Esophagus squamous epithelium (tissue), 5 donors: ENCODE data around the gene PLA2G12A. TPM values are rescaled to one million over a fixed set of nuclear protein-coding genes. Genes with fewer than 3 reads are reported as not detected.

Source experiments
- DNase-seq: peaks from one replicate; lab custom pipeline; 2025; lab: John Stamatoyannopoulos, UW
- H3K27ac ChIP-seq, 4 donors: fragments of 200-600 bp; sonication (generic); one replicate each; pipeline ENCODE4 v1.5.1; 2016 to 2019; ENCODE audit warnings: mild to moderate bottlenecking in 1 of 4
- H3K27me3 ChIP-seq, 4 donors: fragments of 200-600 bp; sonication (generic); 1 replicate in 3 of 4; 2 replicates in 1 of 4; pipeline versions ENCODE4 v1.5.1 to v1.6.0; 2017 to 2021; ENCODE audit warnings: antibody characterized with exemption in 1 of 4
- H3K36me3 ChIP-seq, 3 donors: fragments of 200-600 bp; sonication (generic); one replicate each; pipeline ENCODE4 v1.5.1; 2016 to 2019
- H3K4me1 ChIP-seq, 3 donors: fragments of 200-600 bp; sonication (generic); one replicate each; pipeline ENCODE4 v1.5.1; 2017 to 2019
- H3K4me3 ChIP-seq, 4 donors: fragments of 200-600 bp; sonication (generic); 1 replicate in 3 of 4; 2 replicates in 1 of 4; pipeline ENCODE4 v1.5.1; 2016 to 2019; ENCODE audit warnings: mild to moderate bottlenecking in 2 of 4, moderate library complexity in 1 of 4
- H3K9me3 ChIP-seq, 3 donors: fragments of 200-600 bp; sonication (generic); one replicate each; pipeline ENCODE4 v1.5.1; 2016 to 2019
- CTCF ChIP-seq, 6 experiments: fragments of 450-650 bp in 4 of 6; fragments of 200-600 bp in 2 of 6; sonication (generic) in 2 of 6; IDR thresholded peaks; one replicate each; pipeline ENCODE4 v1.5.1; 2016 to 2019; ENCODE audit warnings: antibody characterized with exemption in 6 of 6, mild to moderate bottlenecking in 4 of 6, moderate library complexity in 4 of 6
- POLR2A ChIP-seq, 4 donors: fragments of 450-650 bp; IDR thresholded peaks; one replicate each; pipeline ENCODE4 v1.6.1; 2017; ENCODE audit warnings: antibody characterized with exemption in 4 of 4, mild to moderate bottlenecking in 4 of 4, moderate library complexity in 3 of 4
- WGBS, 2 donors: methylation state at CpG; one replicate each; pipeline ENCODE4 v1.1.5; 2018; 5-methylcytosine and 5-hydroxymethylcytosine counted together
- intact Hi-C: fragments of 100-400 bp; cut with DNase I; formaldehyde crosslinking; loops from one replicate; pipeline ENCODE4 v1.15.0; 2022
- total RNA-seq, 4 donors: library from RNA; depleted of rRNA; stranded (reverse); fragments of >200 nt; gene quantifications; one replicate each; pipeline ENCODE4 v1.1.0, GENCODE V29; 2016
- donor health status: DM: yes; HTN: yes; CAD: no.

Gene PLA2G12A
- total RNA-seq, 4 donors from 2014 or later: 10.8 to 66.6 (median 25.2) TPM

DNA sequence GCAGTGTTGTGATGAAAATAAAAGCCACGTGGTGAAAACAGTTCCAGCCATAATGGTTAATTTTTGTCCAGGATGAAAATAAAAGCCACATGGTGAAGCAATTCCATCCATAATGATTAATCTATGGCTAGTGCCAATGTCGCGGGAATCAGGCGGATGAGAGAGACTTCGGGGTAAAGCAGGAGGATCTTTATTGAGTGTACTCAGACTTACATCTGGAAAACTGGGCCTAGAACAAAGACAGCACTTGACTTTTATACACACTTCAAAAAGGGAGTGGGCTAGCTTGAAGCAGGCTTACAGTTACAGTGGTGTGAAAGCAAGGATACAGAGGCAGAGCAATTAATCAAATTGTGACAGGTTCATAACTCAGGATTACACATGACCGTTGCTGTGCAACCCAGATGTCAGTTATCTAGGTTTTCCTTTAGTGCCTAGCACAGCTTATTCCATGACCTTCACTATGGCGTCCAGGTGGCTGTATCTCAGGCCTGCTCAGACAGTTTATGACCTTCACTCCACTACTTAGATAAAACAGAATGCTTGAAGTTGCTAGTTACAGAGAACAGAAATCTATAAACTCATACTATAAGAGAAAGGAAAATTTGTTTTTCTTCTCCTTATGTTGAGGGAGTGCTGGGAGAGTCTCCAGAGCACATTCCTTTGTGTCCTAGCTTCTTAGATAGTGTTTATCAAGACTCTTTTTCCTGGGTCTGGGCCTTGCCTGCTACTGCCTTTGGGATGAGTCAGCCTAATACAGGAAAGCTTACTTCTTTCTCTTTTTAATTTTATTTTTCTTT is 5.9 kb upstream of the PLA2G12A start:
- Histone ChIP-seq H3K27ac (no peak overlapping the region), H3K27me3 (no peaks in the 10 kb centered on the region), H3K4me1 (peaks cover 0 to 2% (median 0%) of the 10 kb centered on the region in 3 donors), H3K9me3 (no peaks in the 10 kb centered on the region), H3K36me3 (no peaks in the 10 kb centered on the region), H3K4me3 (no peak overlapping the region)
- no peak for DNase-seq
- 87% methylated on average over 7 of the region's 7 CpGs for WGBS, 2 donors
- TF ChIP-seq CTCF (IDR thresholded peaks at IDR 0.05): no peak
- TF ChIP-seq POLR2A (IDR thresholded peaks at IDR 0.05): no peak
- intact Hi-C loops: no loop called here

- WGBS, 2 donors: 78 to 82% methylated on average over 5 of the region's 5 CpGs
- H3K27ac ChIP-seq: no peak overlapping the region
- DNase-seq: no peak
- intact Hi-C loops: no loop called here
- H3K4me3 ChIP-seq: no peak overlapping the region
- peaks cover 0 to 15% (median 5%) of the 10 kb centered on the region in 3 donors for H3K4me1 ChIP-seq
- H3K9me3 ChIP-seq: no peaks in the 10 kb centered on the region
- no peaks in the 10 kb centered on the region for H3K27me3 ChIP-seq
- no peak for TF ChIP-seq POLR2A (IDR thresholded peaks at IDR 0.05)
- no peak for TF ChIP-seq CTCF (IDR thresholded peaks at IDR 0.05)
- no peaks in the 10 kb centered on the region for H3K36me3 ChIP-seq
Observed at GRCh38 chr4:109733728-109734127, 3.9 kb upstream of the PLA2G12A start.

GRCh38 chr4:109730619-109731545 is 1.0 kb upstream of the PLA2G12A start:
- DNase-seq: no peak
- peak overlapping the region; percentile 78 to 94 (median 83) for H3K4me3 ChIP-seq
- H3K27me3 ChIP-seq: no peaks in the 10 kb centered on the region
- peak overlapping the region; percentile 88 to 91 (median 89) for H3K27ac ChIP-seq
- no peaks in the 10 kb centered on the region for H3K36me3 ChIP-seq
- H3K4me1 ChIP-seq: peaks cover 3 to 31% (median 5%) of the 10 kb centered on the region in 3 donors
- no peak for TF ChIP-seq CTCF (IDR thresholded peaks at IDR 0.05)
- no peak for TF ChIP-seq POLR2A (IDR thresholded peaks at IDR 0.05)
- H3K9me3 ChIP-seq: no peaks in the 10 kb centered on the region
- intact Hi-C loops: no loop called here
- WGBS, 2 donors: 52 to 79% methylated on average over 14 to 20 of the region's 21 CpGs

- Histone ChIP-seq H3K9me3 (no peaks in the 10 kb centered on the region), H3K4me1 (peaks cover 3 to 31% (median 5%) of the 10 kb centered on the region in 3 donors), H3K27me3 (no peaks in the 10 kb centered on the region), H3K27ac (peak overlapping the region; percentile 88 to 91 (median 89)), H3K4me3 (peak overlapping the region; percentile 78 to 94 (median 83)), H3K36me3 (no peaks in the 10 kb centered on the region)
- 3% methylated on average over 17 to 21 of the region's 25 CpGs for WGBS, 2 donors
- TF ChIP-seq CTCF (IDR thresholded peaks at IDR 0.05): no peak
- TF ChIP-seq POLR2A (IDR thresholded peaks at IDR 0.05): no peak
- intact Hi-C loops: loop anchor here (5.0 to 10.0 kb wide), 2 partner anchors 88 to 294 kb away; partner anchors contain the start of genes GAR1 and SEC24B
- no peak for DNase-seq
Observed at GRCh38 chr4:109729117-109729717, 653 bp downstream of the PLA2G12A start.
